Colonic mucosa (tissue), 4 donors: ENCODE data around the gene TRMO. TPM values are rescaled to one million over a fixed set of nuclear protein-coding genes. Genes with fewer than 3 reads are reported as not detected.

Source experiments
- DNase-seq: peaks from one replicate; pipeline ENCODE4 v3.0.0-alpha.2; 2020
- H3K27ac ChIP-seq: fragments of 200-600 bp; one replicate; pipeline ENCODE4 v1.8.0; 2021
- H3K27me3 ChIP-seq: fragments of 200-600 bp; one replicate; pipeline ENCODE4 v1.8.0; 2021
- H3K36me3 ChIP-seq: fragments of 200-600 bp; one replicate; pipeline ENCODE4 v1.8.0; 2021
- H3K4me1 ChIP-seq: fragments of 200-600 bp; one replicate; pipeline ENCODE4 v1.8.0; 2021; ENCODE audit warnings: mild to moderate bottlenecking
- H3K4me3 ChIP-seq: fragments of 200-600 bp; one replicate; pipeline ENCODE4 v1.8.0; 2021
- H3K9ac ChIP-seq, 2 donors: one replicate each; pipeline ENCODE4 v1.7.0; 2013; ENCODE audit warnings: control low read depth in 2 of 2, low read depth in 2 of 2, low read length in 2 of 2
- H3K9me3 ChIP-seq: fragments of 200-600 bp; one replicate; pipeline ENCODE4 v1.8.0; 2021
- CTCF ChIP-seq: fragments of 200-600 bp; IDR thresholded peaks from one replicate; pipeline ENCODE4 v1.8.0; 2022; ENCODE audit warnings: antibody characterized with exemption, mild to moderate bottlenecking
- intact Hi-C: fragments of 100-400 bp; cut with DNase I; formaldehyde crosslinking; loops from one replicate; pipeline ENCODE4 v1.14.1; 2022
- total RNA-seq, 2 donors: library from RNA; stranded (reverse); fragmentation: NEBNext Ultra II Directional in 1 of 2; extraction: Animal tissue kit (Norgen Biotek cat#: 25700) in 1 of 2; gene quantifications; one replicate each; pipeline ENCODE4 v1.2.1, GENCODE V29; 2021
- donor health status: healthy.
- donor health status: DM: no; HTN: no; CAD: no.
- donor health status: DM: no; HTN: no; CAD: no.

The TRMO gene
- total RNA-seq, 2 donors from 2014 or later = 10.2 to 11.9 TPM

GRCh38 chr9:97928986-97929604 is 6.8 kb upstream of the TRMO start:
- Histone ChIP-seq H3K36me3 (no peaks in the 10 kb centered on the region), H3K4me3 (no peak overlapping the region), H3K9me3 (no peaks in the 10 kb centered on the region), H3K27me3 (no peaks in the 10 kb centered on the region), H3K27ac (no peak overlapping the region), H3K9ac (no peak overlapping the region), H3K4me1 (no peaks in the 10 kb centered on the region)
- DNase-seq = no peak
- intact Hi-C loops = loop anchor here (5.0 kb wide), 1 partner anchor 108 kb away; no protein-coding TSS in a partner anchor
- no peak for TF ChIP-seq CTCF

GRCh38 chr9:97925497-97926334 is 3.4 kb upstream of the TRMO start:
- Histone ChIP-seq H3K9ac (no peak overlapping the region), H3K27me3 (no peaks in the 10 kb centered on the region), H3K36me3 (no peaks in the 10 kb centered on the region), H3K4me3 (no peak overlapping the region), H3K27ac (no peak overlapping the region), H3K9me3 (no peaks in the 10 kb centered on the region), H3K4me1 (peaks cover 4% of the 10 kb centered on the region)
- no peak for TF ChIP-seq CTCF
- intact Hi-C loops = loop anchor here (5.0 kb wide), 1 partner anchor 112 kb away; no protein-coding TSS in a partner anchor
- DNase-seq = no peak

- intact Hi-C loops = loop anchor here (5.0 kb wide), 1 partner anchor 333 kb away; the partner anchor contains the start of gene TBC1D2
Observed at GRCh38 chr9:97924386-97924785, 2.1 kb upstream of the TRMO start.

GRCh38 chr9:97923529-97924108 is 1.3 kb upstream of the TRMO start:
- peak; percentile 81 for TF ChIP-seq CTCF
- H3K27me3 ChIP-seq = no peaks in the 10 kb centered on the region
- H3K9ac ChIP-seq = no peak overlapping the region
- H3K36me3 ChIP-seq = no peaks in the 10 kb centered on the region
- intact Hi-C loops = loop anchor here (5.0 kb wide), 1 partner anchor 334 kb away; the partner anchor contains the start of gene TBC1D2
- DNase-seq = peak; percentile 89
- peaks cover 4% of the 10 kb centered on the region for H3K4me1 ChIP-seq
- peak overlapping the region; percentile 95 for H3K27ac ChIP-seq
- no peaks in the 10 kb centered on the region for H3K9me3 ChIP-seq
- peak overlapping the region; percentile 5 for H3K4me3 ChIP-seq

More at GRCh38 chr9:97924386-97924785, 2.1 kb upstream of the TRMO start:
- H3K27me3 ChIP-seq = no peaks in the 10 kb centered on the region
- no peaks in the 10 kb centered on the region for H3K36me3 ChIP-seq
- H3K9me3 ChIP-seq = no peaks in the 10 kb centered on the region
- H3K4me3 ChIP-seq = no peak overlapping the region
- H3K27ac ChIP-seq = no peak overlapping the region
- no peak for DNase-seq
- no peak for TF ChIP-seq CTCF
- peaks cover 4% of the 10 kb centered on the region for H3K4me1 ChIP-seq
- no peak overlapping the region for H3K9ac ChIP-seq

GRCh38 chr9:97919217-97919813 is 3.0 kb downstream of the TRMO start:
- Histone ChIP-seq H3K9ac (no peak overlapping the region), H3K4me1 (peaks cover 4% of the 10 kb centered on the region), H3K27ac (no peak overlapping the region)

More at GRCh38 chr9:97919217-97919813, 3.0 kb downstream of the TRMO start:
- no peaks in the 10 kb centered on the region for H3K9me3 ChIP-seq
- TF ChIP-seq CTCF = no peak
- H3K4me3 ChIP-seq = no peak overlapping the region
- intact Hi-C loops = no loop called here
- H3K27me3 ChIP-seq = no peaks in the 10 kb centered on the region
- no peaks in the 10 kb centered on the region for H3K36me3 ChIP-seq
- DNase-seq = no peak
